Stimulated activated CD4-positive, alpha-beta T cell treated with anti-CD3 and anti-CD28 coated beads, TNF-alpha, amount 100 ng/mL, for 24 hours (primary cell): ENCODE results near the gene ZNF700.
A peak's percentile ranks its signal among the peaks of the same experiment; 100 is the strongest.
"Not testable (repeated sequence)": the region's sequence is repeated elsewhere in the genome, so short reads cannot be mapped to it uniquely, and the experiment has no call there.

Experiments used
- DNase-seq, 3 experiments: peaks; one replicate each; pipeline ENCODE4 v3.0.0-alpha.2; 2020; ENCODE audit warnings: low read depth in 3 of 3

The ZNF700 gene

DNA sequence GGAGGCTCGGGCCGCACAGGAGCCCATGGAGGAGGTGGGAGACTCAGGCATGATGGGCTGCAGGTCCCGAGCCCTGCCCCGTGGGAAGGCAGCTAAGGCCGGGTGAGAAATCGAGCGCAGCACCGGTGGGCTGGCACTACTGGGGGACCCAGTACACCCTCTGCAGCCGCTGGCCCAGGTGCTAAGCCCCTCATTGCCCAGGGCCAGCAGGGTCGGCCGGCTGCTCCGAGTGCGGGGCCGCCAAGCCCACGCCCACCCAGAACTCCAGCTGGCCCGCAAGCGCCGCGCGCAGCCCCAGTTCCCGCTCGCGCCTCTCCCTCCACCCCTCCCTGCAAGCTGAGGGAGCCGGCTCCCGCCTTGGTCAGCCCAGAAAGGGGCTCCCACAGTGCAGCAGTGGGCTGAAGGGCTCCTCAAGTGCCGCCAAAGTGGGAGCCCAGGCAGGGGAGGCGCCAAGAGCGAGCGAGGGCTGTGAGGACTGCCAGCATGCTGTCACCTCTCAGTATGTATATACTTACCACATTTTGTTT is 16.5 kb downstream of the ZNF700 start:
- not testable (repeated sequence) for DNase-seq

DNA sequence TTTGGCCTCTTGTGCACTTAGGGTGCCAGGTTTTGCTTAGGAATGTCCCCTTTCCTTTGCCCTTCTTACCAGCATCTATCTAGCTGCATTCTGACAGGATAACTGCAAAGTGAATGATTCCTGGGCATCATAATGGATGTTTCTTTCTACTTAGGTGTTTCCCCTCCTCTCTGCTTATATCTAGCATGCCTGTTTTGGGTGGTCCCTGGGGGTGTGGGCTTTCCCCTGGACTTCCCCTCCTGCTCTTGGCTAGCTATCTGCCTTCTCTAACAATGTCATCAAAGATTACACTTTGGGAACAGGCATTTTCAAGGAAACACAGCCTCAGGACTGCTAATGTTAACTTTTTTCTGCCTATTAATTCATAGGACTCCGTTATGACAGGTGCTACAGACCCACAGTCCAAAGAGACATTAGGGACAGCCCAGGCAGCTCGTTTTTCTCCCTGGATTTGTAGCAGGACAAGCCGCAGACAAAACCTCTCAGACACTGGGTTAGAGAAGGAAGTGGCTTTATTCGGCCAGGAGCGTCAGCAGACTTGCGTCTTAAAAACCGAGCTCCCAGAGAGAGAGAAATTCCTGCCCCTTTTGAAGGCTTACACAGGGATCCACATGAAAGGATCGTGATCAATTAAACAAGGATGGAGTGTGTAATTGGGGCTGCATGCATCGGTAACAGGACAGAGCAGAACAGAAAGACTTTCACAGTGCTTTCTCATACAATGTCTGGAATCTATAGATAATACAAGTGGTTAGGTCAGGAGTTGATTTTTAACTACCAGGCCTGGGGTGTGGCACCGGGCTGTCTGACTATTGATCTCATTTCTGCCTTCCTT is 17.3 kb downstream of the ZNF700 start:
- no peak for DNase-seq

DNA sequence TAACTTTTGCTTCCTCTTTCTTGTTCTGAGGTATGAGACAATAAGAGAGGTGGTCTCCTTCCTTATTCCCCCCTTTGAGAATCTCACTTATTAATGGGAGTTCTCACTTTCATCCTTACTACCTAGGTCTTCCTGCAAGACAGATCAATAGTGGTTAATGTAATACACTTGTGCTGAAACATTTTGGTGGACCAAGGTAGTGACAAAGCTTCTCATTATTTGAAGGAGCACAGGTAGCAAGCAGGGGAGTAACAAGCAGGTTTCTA is 17.9 kb downstream of the ZNF700 start:
- DNase-seq: no peak

DNA sequence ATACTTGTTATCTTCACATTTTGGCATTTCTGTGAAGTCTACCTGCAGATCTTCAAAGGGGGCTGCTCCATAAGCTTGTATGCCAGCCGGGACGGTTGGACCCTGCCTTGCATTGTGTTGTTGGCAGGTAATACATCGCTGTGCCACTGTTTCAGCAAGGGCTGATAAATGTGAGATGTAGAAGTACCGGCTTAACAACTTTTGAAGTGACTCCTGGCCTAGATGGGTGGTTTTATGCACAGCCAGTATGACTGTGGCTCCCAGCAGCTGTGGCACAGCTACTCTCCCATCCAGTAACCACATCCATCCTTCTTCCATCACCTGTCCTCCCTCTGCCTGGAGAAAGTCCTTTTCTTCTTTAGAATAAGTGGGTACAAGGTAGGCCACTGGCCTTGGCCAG is 19.7 kb downstream of the ZNF700 start:
- DNase-seq: no peak

DNA sequence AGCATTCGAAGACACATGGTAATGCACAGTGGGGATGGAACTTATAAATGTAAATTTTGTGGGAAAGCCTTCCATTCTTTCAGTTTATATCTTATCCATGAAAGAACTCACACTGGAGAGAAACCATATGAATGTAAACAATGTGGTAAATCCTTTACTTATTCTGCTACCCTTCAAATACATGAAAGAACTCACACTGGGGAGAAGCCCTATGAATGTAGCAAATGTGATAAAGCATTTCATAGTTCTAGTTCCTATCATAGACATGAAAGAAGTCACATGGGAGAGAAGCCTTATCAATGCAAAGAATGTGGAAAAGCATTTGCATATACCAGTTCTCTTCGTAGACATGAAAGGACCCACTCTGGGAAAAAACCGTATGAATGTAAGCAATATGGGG is 23.7 kb downstream of the ZNF700 start:
- DNase-seq: no peak

DNA sequence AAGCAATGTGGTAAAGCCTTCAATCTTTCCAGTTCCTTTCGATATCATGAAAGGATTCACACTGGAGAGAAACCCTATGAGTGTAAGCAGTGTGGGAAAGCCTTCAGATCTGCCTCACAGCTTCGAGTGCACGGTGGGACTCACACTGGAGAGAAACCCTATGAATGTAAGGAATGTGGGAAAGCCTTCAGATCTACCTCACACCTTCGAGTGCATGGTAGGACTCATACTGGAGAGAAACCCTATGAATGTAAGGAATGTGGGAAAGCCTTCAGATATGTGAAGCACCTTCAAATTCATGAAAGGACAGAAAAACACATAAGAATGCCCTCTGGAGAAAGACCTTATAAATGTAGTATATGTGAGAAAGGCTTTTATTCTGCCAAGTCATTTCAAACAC is 24.3 kb downstream of the ZNF700 start:
- no peak for DNase-seq

DNA sequence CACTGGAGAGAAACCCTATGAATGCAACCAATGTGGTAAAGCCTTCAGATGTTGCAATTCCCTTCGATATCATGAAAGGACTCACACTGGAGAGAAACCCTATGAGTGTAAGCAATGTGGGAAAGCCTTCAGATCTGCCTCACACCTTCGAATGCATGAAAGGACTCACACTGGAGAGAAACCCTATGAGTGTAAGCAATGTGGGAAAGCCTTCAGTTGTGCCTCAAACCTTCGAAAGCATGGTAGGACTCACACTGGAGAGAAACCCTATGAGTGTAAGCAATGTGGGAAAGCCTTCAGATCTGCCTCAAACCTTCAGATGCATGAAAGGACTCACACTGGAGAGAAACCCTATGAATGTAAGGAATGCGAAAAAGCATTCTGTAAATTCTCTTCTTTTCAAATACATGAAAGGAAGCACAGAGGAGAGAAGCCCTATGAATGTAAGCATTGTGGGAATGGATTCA is 24.7 kb downstream of the ZNF700 start:
- DNase-seq: not testable (repeated sequence)

DNA sequence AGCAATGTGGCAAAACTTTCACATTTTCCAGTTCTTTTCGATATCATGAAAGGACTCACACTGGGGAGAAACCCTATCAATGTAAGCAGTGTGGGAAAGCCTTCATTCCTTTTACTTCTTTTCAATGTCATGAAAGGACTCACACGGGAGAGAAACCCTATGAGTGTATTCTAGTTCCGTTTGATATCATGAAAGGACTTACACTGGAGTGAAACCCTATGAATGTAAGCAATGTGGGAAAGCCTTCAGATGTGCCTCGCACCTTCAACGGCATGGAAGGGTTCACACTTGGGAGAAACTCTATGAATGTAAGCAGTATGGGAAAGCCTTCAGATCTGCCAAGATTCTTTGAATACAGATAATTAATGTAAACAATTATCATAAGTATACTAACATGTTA is 25.4 kb downstream of the ZNF700 start:
- DNase-seq: no peak

DNA sequence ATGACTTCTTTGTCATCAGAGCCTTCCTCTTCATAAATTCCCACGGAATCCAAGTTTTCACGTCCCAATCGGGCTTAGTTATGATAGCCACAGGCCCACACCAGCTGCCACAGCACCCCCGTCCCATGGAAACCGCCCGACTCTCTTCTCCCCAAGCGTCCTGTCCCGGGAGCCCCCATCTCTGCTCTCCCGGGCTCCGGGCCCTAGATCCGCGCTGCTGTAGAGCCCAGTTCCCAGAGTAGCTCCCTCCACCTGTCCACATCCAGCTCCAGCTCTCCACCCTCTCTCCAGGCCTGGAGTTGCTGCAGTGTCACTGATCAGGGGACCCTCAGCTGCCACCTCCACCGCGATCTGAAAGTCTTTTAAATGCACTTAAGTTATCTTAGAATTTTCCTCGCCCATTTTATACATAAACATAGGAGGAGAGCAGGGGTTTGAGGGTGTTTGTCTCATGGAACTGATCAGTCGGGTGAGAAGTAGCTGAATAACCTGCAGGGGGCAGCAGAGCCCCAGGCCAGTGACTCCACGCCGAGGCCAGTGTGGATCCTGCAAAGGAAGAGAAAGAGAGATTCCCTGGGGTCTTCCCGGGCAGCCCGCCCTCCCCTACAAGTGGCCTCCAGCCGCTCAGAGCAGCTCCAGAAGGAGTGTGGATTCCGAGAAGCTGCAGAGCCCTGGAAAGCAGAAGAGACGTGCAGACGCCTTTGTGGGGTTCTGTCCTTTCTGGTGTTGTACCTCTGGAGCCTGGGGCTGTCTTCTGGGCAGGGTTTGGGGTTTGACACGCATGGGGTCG is 38.9 kb downstream of the ZNF700 start:
- peak; percentile 56 to 66 (median 59) for DNase-seq

DNA sequence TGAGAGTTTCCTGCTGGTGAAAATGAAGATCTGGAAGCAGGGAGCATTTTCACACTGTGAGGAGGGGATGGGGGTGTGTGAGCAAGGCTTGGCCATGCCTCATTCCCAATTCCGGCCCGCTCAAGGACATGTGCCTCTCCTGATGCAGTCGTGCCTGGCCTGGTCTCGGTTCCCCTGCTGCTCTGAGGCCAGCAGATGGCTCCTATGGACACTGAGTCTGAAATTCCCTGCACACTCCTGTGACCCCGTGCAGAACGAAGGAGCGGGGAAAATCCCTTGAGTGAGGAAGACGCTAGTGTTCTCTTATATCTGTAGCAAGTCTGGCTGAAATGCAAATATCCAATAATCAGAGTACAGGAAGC is 39.6 kb downstream of the ZNF700 start:
- DNase-seq: no peak

DNA sequence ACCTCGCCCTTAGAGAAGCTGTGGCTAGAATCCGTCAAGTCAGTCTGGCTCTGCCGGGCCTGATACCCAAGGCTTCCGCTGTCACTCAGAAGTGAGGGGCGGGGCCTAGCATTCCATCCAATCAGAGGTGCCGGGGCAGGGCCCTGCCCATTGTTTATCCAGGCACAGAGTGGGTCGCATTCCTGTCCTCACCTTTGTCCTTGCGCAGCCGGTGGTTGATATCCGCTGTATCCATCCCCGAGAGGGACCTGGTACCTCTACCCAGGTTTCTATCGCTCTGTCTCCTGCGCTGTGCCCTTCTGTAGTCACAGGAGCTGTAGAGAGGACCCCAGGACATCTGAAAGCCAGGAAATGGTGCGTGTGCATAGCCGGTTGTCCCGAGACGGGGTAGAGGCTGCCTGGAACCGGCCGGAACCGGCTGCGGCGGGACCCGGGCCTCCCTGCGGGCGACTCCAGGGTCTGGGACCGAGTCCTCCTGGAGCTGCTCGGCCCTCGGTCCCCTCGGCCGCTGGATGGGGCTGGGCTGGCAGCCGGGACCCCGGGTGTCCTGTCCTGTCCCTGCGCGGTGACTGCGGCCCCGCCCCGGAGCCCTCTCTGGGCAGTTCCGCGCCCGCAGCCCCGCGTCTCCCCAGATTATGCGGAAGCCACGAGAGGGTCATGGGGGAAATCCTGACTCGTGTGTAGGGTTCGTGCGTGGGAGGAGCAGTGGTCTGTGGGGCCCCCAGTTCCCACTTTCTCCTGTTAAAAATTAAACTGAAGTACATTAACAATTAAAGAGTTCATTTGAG is 40.1 kb downstream of the ZNF700 start, which contains the start of gene ZNF763:
ZNF763 (plus strand) TSS at position 183 of the 788 bp plus-strand sequence; CDS start at position 352, 169 bp downstream.
- DNase-seq: peak; percentile 68 to 88 (median 77)

DNA sequence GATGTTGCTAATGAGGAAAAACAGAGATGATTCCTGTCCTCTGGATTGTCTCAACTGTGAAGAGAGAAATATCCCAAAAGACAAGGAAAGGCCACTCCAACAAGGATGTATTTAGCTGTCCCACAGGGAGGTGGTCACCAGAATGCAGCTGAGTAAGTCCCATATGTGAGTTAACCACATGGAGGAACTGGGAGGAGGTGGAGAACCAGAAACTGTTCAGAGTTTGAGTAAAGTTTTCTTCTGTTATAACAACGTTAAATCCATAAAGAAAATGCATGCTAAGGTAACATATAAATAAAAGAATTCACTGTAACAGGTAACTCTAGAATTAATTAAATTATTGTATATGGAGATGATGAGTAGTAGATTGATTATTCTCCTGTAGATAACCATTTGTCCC is 45.3 kb downstream of the ZNF700 start:
- DNase-seq: no peak

DNA sequence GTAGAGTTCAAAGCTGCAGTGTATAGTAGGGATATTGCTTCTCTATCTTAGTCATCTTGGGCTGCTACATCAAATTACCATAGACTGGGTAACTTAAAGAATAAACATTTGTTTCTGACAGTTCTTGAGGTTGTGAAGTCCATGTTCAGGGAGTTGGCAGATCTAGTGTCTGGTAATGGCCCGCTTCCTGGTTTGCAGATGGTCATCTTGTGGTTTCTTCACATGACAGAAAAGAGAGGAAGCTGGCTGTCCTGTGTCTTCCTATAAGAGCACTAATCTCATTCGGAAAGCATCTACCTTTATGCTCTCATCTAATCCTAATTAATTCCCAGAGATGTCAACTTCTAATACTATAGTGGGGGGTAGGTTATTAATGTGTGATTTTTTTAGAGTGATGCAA is 46.1 kb downstream of the ZNF700 start:
- no peak for DNase-seq

DNA sequence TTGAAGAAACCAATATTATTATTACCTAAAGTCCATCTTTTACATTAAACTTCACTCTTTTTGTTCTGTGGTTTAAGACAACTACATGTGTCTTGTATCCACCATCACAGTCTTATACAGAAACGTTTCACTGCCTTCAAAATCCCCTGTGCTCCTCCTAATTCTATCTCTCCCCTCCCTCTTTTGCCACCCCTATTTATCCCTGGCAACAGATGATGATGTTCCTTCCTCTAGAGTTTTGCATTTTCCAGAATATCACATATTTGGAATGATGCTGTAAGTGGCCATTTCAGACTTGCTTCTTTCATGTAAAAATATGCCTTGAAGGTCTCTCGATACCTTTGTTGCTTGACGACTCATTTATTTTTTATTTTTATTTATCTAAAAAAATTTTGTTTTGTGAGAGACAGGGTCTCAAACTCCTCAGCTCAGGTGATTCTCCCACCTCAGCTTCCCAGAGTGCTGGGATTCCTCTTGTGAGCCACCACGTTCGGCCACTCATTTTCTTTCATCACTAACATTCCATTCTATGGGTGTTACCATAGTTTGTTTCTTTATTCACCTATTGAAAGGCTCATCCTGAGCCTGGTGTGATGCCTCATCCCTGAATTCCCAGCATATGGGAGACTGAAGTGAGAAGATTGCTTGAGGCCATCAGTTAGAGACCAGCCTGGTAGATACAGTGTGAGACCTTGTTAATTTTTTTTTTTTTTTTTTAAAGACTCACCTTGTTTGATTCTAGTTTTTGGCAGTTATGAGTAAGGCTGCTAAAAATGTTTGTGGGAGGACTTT is 48.3 kb downstream of the ZNF700 start:
- no peak for DNase-seq

DNA sequence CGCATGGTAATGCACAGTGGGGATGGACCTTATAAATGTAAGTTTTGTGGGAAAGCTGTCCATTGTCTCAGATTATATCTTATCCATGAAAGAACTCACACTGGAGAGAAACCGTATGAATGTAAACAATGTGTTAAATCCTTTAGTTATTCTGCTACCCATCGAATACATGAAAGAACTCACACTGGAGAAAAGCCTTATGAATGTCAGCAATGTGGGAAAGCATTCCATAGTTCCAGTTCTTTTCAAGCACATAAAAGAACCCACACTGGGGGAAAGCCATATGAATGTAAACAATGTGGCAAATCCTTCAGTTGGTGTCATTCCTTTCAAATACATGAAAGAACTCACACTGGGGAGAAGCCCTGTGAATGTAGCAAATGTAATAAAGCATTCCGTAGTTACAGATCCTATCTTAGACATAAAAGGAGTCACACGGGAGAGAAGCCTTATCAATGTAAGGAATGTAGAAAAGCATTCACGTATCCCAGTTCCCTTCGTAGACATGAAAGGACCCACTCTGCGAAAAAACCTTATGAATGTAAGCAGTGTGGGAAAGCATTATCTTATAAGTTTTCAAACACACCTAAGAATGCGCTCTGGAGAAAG is 53.7 kb downstream of the ZNF700 start:
- DNase-seq: no peak

DNA sequence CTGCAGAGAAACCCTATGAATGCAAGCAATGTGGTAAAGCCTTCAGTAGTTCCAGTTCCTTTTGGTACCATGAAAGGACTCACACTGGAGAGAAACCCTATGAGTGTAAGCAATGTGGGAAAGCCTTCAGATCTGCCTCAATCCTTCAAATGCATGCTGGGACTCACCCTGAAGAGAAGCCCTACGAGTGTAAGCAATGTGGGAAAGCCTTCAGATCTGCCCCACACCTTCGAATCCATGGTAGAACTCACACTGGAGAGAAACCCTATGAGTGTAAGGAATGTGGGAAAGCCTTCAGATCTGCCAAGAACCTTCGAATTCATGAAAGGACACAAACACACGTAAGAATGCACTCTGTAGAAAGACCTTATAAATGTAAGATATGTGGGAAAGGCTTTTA is 54.6 kb downstream of the ZNF700 start:
- DNase-seq: no peak

DNA sequence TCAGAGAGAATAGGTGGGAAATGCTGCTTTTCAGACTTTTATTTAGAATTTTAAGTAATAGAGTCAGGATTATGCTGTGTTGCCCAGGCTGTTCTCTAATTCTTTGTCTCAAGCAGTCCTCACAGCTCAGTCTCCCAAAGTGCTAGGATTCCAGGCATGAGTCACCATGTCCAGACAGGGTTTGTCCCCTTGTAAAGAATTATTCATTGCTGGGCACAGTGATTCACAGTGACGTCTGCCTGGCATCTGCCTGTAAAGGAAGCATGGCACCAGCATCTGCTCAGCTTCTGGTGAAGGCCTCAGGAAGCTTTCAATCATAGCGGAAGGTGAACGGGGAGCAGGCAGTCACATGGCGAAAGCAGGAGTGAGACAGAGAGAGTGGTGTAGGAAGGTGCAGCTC is 57.6 kb downstream of the ZNF700 start:
- no peak for DNase-seq

DNA sequence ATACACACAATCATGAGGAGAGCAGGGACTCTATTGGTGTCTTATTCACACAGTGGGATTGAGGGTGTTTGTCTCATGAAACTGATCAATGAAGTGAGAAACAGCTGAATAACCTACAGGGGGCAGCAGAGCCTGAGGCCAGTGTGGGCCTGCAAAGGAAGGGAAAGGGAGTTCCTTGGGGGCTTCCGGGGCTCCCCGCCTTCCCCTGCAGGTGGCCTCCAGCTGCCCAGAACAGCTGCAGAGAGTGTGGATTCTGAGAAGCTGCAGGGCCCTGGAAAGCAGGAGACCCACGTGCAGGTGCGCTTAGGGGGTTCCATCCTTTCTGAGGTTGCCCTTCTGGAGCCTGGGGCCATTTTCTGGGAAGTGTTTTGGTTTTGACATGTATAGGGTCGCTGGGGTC is 60.1 kb downstream of the ZNF700 start:
- no peak for DNase-seq

DNA sequence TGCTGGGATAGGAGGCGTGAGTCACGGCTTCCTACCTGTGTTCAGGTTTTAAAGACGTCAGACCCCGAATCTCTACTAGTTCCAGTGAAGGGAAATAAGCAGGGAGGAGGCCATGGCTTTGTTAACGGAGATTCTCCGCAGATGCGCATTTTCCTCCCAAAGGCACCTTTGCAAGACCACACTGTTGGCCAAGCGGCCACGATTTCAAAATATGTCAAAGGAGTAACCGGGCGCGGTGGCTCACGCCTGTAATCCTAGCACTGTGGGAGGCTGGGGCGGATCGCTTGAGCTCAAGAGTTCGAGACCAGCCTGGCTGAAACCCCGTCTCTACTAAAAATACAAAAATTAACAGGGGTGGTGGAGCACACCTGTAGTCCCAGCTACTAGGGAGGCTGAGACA is 61.8 kb downstream of the ZNF700 start:
- DNase-seq: no peak

DNA sequence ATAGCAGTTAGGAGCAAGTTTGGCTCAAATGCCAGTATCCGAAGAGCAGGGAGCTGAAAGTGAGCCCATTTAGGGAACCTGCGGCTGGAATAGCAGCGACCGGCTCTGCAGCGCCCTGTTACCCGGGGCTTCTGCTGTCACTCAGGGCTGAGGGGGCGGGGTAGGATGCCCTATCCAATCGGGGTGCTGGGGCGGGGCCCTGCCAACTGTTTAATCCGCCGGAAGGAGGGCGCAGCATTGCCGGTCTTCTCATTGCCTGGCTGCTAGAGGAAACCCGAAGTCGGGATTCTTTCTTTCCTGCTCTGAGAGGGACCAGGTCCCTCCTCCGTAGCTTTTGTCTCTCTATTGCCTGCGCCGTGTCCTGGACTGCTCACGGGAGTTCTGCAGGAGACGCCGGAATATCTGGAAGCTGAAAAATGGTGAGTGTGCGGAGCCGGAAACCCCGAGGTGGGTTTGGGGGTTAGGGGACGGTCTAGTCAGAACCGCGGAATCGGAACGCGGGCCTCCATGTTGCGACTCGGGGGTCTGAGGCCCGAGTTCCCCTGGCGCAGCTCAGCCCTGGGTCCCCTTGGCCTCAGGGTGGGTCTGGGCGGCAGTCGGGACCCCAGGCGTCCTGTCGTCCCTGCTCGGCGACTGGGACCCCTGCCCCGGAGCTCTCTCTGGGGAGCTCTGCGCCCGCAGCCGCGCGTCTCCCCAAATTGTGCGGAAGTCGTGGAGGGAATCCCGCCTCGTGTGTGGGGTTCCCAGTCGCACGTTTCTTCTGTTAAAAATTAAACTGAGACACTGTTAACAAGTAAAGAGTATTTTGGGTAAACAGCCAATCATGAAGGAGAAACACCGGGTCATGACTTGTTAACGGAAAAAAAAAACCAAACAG is 62.7 kb downstream of the ZNF700 start:
- DNase-seq: peak; percentile 89 to 96 (median 91)
